K562 (cell line): ENCODE data around the gene TREH. TPM values are rescaled to one million over a fixed set of nuclear protein-coding genes. Genes with fewer than 3 reads are reported as not detected.

Experiments
- CSDE1 ChIP-seq, 2 experiments: fragments of 450-650 bp; IDR thresholded peaks; 2 replicates each; pipeline ENCODE4 v1.6.1; 2016; ENCODE audit warnings: mild to moderate bottlenecking in 1 of 2
- HSF4 ChIP-seq: fragments of 250-450 bp; sonication (Bioruptor Pico); IDR thresholded peaks from 2 replicates; pipeline ENCODE4 v2.1.2; 2022; ENCODE audit warnings: mild to moderate bottlenecking, moderate library complexity, borderline replicate concordance
- NFE2L1 ChIP-seq: fragments of 450-650 bp; IDR thresholded peaks from 2 replicates; pipeline ENCODE4 v1.6.1; 2016; ENCODE audit warnings: missing genetic modification characterization, low read depth, mild to moderate bottlenecking, missing compliant biosample characterization, moderate library complexity, borderline replicate concordance
- PYGO2 ChIP-seq: fragments of 450-650 bp; IDR thresholded peaks from 2 replicates; pipeline ENCODE4 v1.6.1; 2016; ENCODE audit warnings: mild to moderate bottlenecking, missing genetic modification characterization, moderate library complexity, missing compliant biosample characterization
- RBM14 ChIP-seq: fragments of 200-400 bp; formaldehyde crosslinking; IDR thresholded peaks from 2 replicates; pipeline ENCODE4 v1.6.1; 2018; ENCODE audit warnings: low read depth, mild to moderate bottlenecking, low read length, moderate library complexity, borderline replicate concordance; ENCODE audit not compliant: insufficient read depth
- RUNX1 ChIP-seq: sonication (generic); IDR thresholded peaks from 2 replicates; pipeline ENCODE4 v1.6.1; 2016; ENCODE audit warnings: antibody characterized with exemption, low read depth
- SAP30 ChIP-seq: fragments of 200-600 bp; sonication (generic); IDR thresholded peaks from 2 replicates; pipeline ENCODE4 v1.6.1; 2012; ENCODE audit warnings: borderline replicate concordance, low read depth, mild to moderate bottlenecking, moderate library complexity, low read length, control low read depth, inconsistent platforms; ENCODE audit not compliant: insufficient read depth, poor library complexity, severe bottlenecking
- SIN3B ChIP-seq: fragments of 450-650 bp; IDR thresholded peaks from 2 replicates; pipeline ENCODE4 v1.6.1; 2017; ENCODE audit warnings: low read depth, mild to moderate bottlenecking, moderate library complexity
- SRSF9 ChIP-seq: fragments of 200-400 bp; formaldehyde crosslinking; IDR thresholded peaks from 2 replicates; pipeline ENCODE4 v1.6.1; 2017; ENCODE audit warnings: low read depth, low read length, borderline replicate concordance
- ZNF165 ChIP-seq: fragments of 250-450 bp; sonication (Bioruptor Pico); IDR thresholded peaks from 2 replicates; pipeline ENCODE4 v1.4.0; 2020; ENCODE audit warnings: borderline replicate concordance
- ZNF311 ChIP-seq: fragments of 250-450 bp; sonication (Bioruptor Pico); IDR thresholded peaks from 2 replicates; pipeline ENCODE4 v1.4.0; 2020; ENCODE audit warnings: mild to moderate bottlenecking, moderate library complexity
- ZNF584 ChIP-seq: fragments of 200-800 bp; sonication (Bioruptor generic); IDR thresholded peaks from 2 replicates; pipeline ENCODE4 v1.6.1; 2016; ENCODE audit warnings: low read depth, mild to moderate bottlenecking, missing genetic modification characterization, missing compliant biosample characterization
- ZNF699 ChIP-seq: fragments of 250-450 bp; sonication (Bioruptor Pico); IDR thresholded peaks from 2 replicates; pipeline ENCODE4 v1.8.0; 2021; ENCODE audit warnings: mild to moderate bottlenecking, moderate library complexity; ENCODE audit not compliant: insufficient replicate concordance
- polyA plus RNA-seq, 8 experiments: library from polyadenylated mRNA; depleted of rRNA in 4 of 8; stranded (reverse) in 5 of 8; unstranded in 3 of 8; fragments of >200 nt; fragmentation: Nextera tagmentation in 2 of 8; fragmentation: Illumina TruSeq in 1 of 8; extraction: Ambion mirVana in 2 of 8; extraction: Trizol in 1 of 8; gene quantifications; 2 replicates each; pipeline versions ENCODE4 v1.2.1 to v1.2.3, GENCODE V29; 2011 to 2014; ENCODE audit warnings: inconsistent platforms in 1 of 8, missing spikeins in 1 of 8
- total RNA-seq, 7 experiments: library from RNA; depleted of rRNA in 6 of 7; stranded (reverse); fragments of >200 nt in 6 of 7; fragmentation: Illumina TruSeq in 2 of 7; extraction: Trizol in 2 of 7; gene quantifications; 2 replicates each; pipeline versions ENCODE4 v1.2.1 to v1.2.3, GENCODE V29; 2011 to 2021; ENCODE audit warnings: low replicate concordance in 1 of 7
- TF ChIP-seq, protein P1 (sequence below), 2 experiments: fragments of 450-650 bp; conservative IDR thresholded peaks; 2 replicates each; pipeline ENCODE4 v1.6.1; 2017; ENCODE audit warnings: mild to moderate bottlenecking in 2 of 2, moderate library complexity in 2 of 2
- TF ChIP-seq, protein P2 (sequence below): fragments of 250-450 bp; sonication (Bioruptor Pico); IDR thresholded peaks from 2 replicates; pipeline ENCODE4 v1.4.0; 2020; ENCODE audit warnings: mild to moderate bottlenecking, moderate library complexity
- TF ChIP-seq, protein P3 (sequence below): IDR thresholded peaks from 2 replicates; pipeline ENCODE4 v1.6.1; 2014; ENCODE audit warnings: antibody characterized with exemption
- TF ChIP-seq, protein P4 (sequence below): fragments of 200-800 bp; sonication (Bioruptor generic); IDR thresholded peaks from 2 replicates; pipeline ENCODE4 v1.6.1; 2017; ENCODE audit warnings: missing genetic modification characterization, missing compliant biosample characterization

The TREH gene
- total and polyA plus RNA-seq, 9 of the 15 experiments (the other 6 are each of a cell fraction or from before 2014, with no cell fraction given), result 0.09 to 0.20 (median 0.11) TPM; not detected in 6

DNA sequence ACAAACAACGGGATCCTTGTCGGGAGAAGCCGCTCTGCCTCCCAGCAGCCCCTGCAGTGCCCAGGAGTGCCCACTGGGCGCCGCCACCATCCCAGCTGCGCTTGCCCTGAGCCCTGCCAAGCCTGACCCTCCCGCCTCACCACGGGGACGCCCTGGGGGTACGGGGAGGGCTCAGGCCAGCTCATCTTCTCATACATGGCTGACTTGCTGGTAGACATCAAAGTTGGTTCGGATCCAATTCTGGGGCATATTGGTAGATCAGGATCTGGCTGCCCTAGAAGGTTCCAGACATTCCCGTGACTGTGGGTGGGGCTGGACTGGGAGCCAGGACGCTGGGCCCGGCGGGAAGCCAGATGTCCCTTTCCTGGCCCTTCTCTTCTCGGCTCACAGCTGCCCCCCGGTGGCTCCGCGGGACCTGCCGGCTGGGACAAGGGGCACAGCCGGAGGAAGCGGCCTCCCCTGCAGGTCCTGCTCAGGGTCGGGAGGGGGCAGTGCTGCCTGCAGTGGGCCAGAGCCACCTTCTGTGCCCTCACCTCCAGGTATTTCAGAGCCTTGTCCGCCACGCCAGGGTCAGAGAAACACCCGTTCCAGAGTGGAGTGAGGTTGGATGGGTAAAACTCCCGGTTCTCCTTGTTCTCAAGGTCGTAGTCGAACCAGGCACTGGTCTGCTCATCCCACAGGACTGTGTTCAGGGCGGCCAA lies 10.6 kb upstream of the TREH start (continued):
- TF ChIP-seq, protein P1, sequence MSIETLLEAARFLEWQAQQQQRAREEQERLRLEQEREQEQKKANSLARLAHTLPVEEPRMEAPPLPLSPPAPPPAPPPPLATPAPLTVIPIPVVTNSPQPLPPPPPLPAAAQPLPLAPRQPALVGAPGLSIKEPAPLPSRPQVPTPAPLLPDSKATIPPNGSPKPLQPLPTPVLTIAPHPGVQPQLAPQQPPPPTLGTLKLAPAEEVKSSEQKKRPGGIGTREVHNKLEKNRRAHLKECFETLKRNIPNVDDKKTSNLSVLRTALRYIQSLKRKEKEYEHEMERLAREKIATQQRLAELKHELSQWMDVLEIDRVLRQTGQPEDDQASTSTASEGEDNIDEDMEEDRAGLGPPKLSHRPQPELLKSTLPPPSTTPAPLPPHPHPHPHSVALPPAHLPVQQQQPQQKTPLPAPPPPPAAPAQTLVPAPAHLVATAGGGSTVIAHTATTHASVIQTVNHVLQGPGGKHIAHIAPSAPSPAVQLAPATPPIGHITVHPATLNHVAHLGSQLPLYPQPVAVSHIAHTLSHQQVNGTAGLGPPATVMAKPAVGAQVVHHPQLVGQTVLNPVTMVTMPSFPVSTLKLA (conservative IDR thresholded peaks at IDR 0.05), result no peak
- TF ChIP-seq SAP30, result no peak
- peak; percentile 48; the same call in 1 of the 2 replicates for TF ChIP-seq RUNX1
- no peak for TF ChIP-seq ZNF699 (CRISPR knock-in tag)
- TF ChIP-seq, protein P2, sequence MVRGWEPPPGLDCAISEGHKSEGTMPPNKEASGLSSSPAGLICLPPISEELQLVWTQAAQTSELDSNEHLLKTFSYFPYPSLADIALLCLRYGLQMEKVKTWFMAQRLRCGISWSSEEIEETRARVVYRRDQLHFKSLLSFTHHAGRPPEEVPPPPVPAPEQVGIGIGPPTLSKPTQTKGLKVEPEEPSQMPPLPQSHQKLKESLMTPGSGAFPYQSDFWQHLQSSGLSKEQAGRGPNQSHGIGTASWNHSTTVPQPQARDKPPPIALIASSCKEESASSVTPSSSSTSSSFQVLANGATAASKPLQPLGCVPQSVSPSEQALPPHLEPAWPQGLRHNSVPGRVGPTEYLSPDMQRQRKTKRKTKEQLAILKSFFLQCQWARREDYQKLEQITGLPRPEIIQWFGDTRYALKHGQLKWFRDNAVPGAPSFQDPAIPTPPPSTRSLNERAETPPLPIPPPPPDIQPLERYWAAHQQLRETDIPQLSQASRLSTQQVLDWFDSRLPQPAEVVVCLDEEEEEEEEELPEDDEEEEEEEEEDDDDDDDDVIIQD, result no peak
- TF ChIP-seq SIN3B, result no peak
- TF ChIP-seq, protein P3, sequence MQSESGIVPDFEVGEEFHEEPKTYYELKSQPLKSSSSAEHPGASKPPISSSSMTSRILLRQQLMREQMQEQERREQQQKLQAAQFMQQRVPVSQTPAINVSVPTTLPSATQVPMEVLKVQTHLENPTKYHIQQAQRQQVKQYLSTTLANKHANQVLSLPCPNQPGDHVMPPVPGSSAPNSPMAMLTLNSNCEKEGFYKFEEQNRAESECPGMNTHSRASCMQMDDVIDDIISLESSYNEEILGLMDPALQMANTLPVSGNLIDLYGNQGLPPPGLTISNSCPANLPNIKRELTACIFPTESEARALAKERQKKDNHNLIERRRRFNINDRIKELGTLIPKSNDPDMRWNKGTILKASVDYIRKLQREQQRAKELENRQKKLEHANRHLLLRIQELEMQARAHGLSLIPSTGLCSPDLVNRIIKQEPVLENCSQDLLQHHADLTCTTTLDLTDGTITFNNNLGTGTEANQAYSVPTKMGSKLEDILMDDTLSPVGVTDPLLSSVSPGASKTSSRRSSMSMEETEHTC, result no peak
- TF ChIP-seq, protein P4, sequence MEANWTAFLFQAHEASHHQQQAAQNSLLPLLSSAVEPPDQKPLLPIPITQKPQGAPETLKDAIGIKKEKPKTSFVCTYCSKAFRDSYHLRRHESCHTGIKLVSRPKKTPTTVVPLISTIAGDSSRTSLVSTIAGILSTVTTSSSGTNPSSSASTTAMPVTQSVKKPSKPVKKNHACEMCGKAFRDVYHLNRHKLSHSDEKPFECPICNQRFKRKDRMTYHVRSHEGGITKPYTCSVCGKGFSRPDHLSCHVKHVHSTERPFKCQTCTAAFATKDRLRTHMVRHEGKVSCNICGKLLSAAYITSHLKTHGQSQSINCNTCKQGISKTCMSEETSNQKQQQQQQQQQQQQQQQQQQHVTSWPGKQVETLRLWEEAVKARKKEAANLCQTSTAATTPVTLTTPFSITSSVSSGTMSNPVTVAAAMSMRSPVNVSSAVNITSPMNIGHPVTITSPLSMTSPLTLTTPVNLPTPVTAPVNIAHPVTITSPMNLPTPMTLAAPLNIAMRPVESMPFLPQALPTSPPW (CRISPR knock-in tag), result peak; percentile 50; the same call in 1 of the 2 replicates
- TF ChIP-seq HSF4, result no peak
- no peak for TF ChIP-seq CSDE1 (IDR thresholded peaks at IDR 0.05)
- no peak for TF ChIP-seq NFE2L1 (tag)
- TF ChIP-seq SRSF9, result no peak
- no peak for TF ChIP-seq ZNF165 (CRISPR knock-in tag)
- TF ChIP-seq ZNF311, result no peak
- no peak for TF ChIP-seq PYGO2 (tag)
- no peak for TF ChIP-seq RBM14
- TF ChIP-seq ZNF584 (CRISPR knock-in tag), result no peak
